HCT116 (cell line): ENCODE data around the gene GUK1. TPM values are rescaled to one million over a fixed set of nuclear protein-coding genes. Genes with fewer than 3 reads are reported as not detected.

Experiments
- ATAC-seq: fragments of 200-7000 bp; cut with Tn5 transposase; 2 replicates; pipeline ENCODE4 v1.9.1; 2020; ENCODE audit warnings: mild to moderate bottlenecking, moderate library complexity
- BruUV-seq: library from RNA; stranded (reverse); fragments of 400-500 nt; replicated peaks from 2 replicates; lab custom pipeline; 2021; lab: Mats Ljungman, UMichigan
- CTCF ChIA-PET: fragments of 300-600 bp; sonication (Branson Sonifier 250); formaldehyde crosslinking; loops from one replicate; lab custom pipeline; 2021; ENCODE audit warnings: antibody characterized with exemption; lab: Charles Lee
- POLR2A ChIA-PET: fragments of 300-600, 350-600 bp; sonication (Branson Sonifier 250); formaldehyde crosslinking; loops from one replicate; lab custom pipeline; 2021; ENCODE audit warnings: antibody characterized with exemption; lab: Charles Lee
- RAD21 ChIA-PET, 2 experiments: fragments of 300-600 bp; sonication (Branson Sonifier 250); formaldehyde crosslinking; loops; one replicate each; lab custom pipeline; 2023; ENCODE audit warnings: low total read pairs in 2 of 2; ENCODE audit not compliant: uncharacterized antibody in 2 of 2, unreplicated experiment in 2 of 2, low non-redundant PET in 1 of 2; lab: Charles Lee
- DNase-seq: peaks from one replicate; pipeline ENCODE4 v3.0.0-alpha.2; 2010; ENCODE audit warnings: low read depth, low spot score
- H2AFZ ChIP-seq: fragments of 200-600 bp; shearing (Covaris generic), sonication (generic); 2 replicates; pipeline ENCODE4 v1.6.1; 2017; ENCODE audit warnings: low read depth, mixed run types, mixed read lengths, antibody characterized with exemption, low read length; ENCODE audit not compliant: poor library complexity, severe bottlenecking
- H3K27ac ChIP-seq: 2 replicates; pipeline ENCODE4 v1.5.1; 2012; ENCODE audit warnings: low read depth, low read length
- H3K27me3 ChIP-seq: fragments of 200-600 bp; sonication (generic); 2 replicates; pipeline ENCODE4 v1.6.1; 2016; ENCODE audit warnings: mixed run types, low read length, mixed read lengths; ENCODE audit not compliant: insufficient read depth
- H3K36me3 ChIP-seq, 2 experiments: fragments of 200-500 bp in 1 of 2; fragments of 200-600 bp in 1 of 2; sonication (Bioruptor generic) in 1 of 2; sonication (generic) in 1 of 2; 2 replicates each; pipeline versions ENCODE4 v1.5.1 to v1.6.1; 2014 to 2016; ENCODE audit warnings: low read length in 2 of 2, inconsistent platforms in 1 of 2, mixed read lengths in 1 of 2, mixed run types in 1 of 2; ENCODE audit not compliant: insufficient read depth in 2 of 2, control insufficient read depth in 1 of 2
- H3K4me1 ChIP-seq, 2 experiments: fragments of 200-600 bp in 1 of 2; sonication (generic) in 1 of 2; 2 replicates each; pipeline versions ENCODE4 v1.5.1 to v1.6.1; 2012 to 2017; ENCODE audit warnings: low read length in 2 of 2, inconsistent platforms in 1 of 2, mild to moderate bottlenecking in 1 of 2, mixed read lengths in 1 of 2, mixed run types in 1 of 2, moderate library complexity in 1 of 2; ENCODE audit not compliant: insufficient read depth in 2 of 2, control insufficient read depth in 1 of 2
- H3K4me2 ChIP-seq: fragments of 200-600 bp; sonication (generic); 2 replicates; pipeline ENCODE4 v1.6.1; 2017; ENCODE audit warnings: mixed run types, low read length, mixed read lengths
- H3K4me3 ChIP-seq, 2 experiments: fragments of 200-600 bp in 1 of 2; sonication (generic) in 1 of 2; replicated peaks in 1 of 2; 2 replicates each; pipeline ENCODE4 v1.5.1; 2011 to 2016; ENCODE audit warnings: low read length in 2 of 2, control low read depth in 1 of 2, low read depth in 1 of 2, mild to moderate bottlenecking in 1 of 2, mixed read lengths in 1 of 2, mixed run types in 1 of 2
- H3K79me2 ChIP-seq: fragments of 200-600 bp; sonication (generic); 2 replicates; pipeline ENCODE4 v1.6.1; 2017; ENCODE audit warnings: mild to moderate bottlenecking, mixed run types, low read length, moderate library complexity, mixed read lengths; ENCODE audit not compliant: insufficient read depth
- H3K9ac ChIP-seq: fragments of 200-600 bp; sonication (generic); 2 replicates; pipeline ENCODE4 v1.6.1; 2016; ENCODE audit warnings: low read length, mixed read lengths
- H3K9me2 ChIP-seq: fragments of 200-600 bp; sonication (generic), shearing (Covaris generic); 2 replicates; pipeline ENCODE4 v1.6.1; 2017; ENCODE audit warnings: mixed run types, mild to moderate bottlenecking, moderate library complexity; ENCODE audit not compliant: insufficient read depth
- H3K9me3 ChIP-seq, 2 experiments: fragments of 200-500 bp in 1 of 2; fragments of 200-600 bp in 1 of 2; sonication (Bioruptor generic) in 1 of 2; sonication (generic) in 1 of 2; 2 replicates each; pipeline ENCODE4 v1.6.1; 2014 to 2017; ENCODE audit warnings: low read length in 2 of 2, mixed read lengths in 2 of 2, inconsistent platforms in 1 of 2, low read depth in 1 of 2, mild to moderate bottlenecking in 1 of 2, mixed run types in 1 of 2, moderate library complexity in 1 of 2; ENCODE audit not compliant: control insufficient read depth in 1 of 2, insufficient read depth in 1 of 2
- H4K20me1 ChIP-seq: fragments of 200-600 bp; sonication (generic), shearing (Covaris generic); 2 replicates; pipeline ENCODE4 v1.6.1; 2017; ENCODE audit warnings: mixed run types, mild to moderate bottlenecking, moderate library complexity; ENCODE audit not compliant: insufficient read depth
- CBX3 ChIP-seq: IDR thresholded peaks from 2 replicates; pipeline ENCODE4 v1.6.1; 2012; ENCODE audit warnings: low read depth
- EGR1 ChIP-seq: IDR thresholded peaks from 2 replicates; pipeline ENCODE4 v1.6.1; 2012; ENCODE audit warnings: low read depth
- ELF1 ChIP-seq: IDR thresholded peaks from 2 replicates; pipeline ENCODE4 v1.6.1; 2012; ENCODE audit warnings: low read depth, borderline replicate concordance
- EZH2 ChIP-seq: fragments of 200-600 bp; sonication (generic); IDR thresholded peaks from 2 replicates; pipeline ENCODE4 v1.6.1; 2017; ENCODE audit warnings: antibody characterized with exemption, mixed run types
- FOSL1 ChIP-seq: IDR thresholded peaks from 2 replicates; pipeline ENCODE4 v1.6.1; 2012; ENCODE audit warnings: low read depth
- POLR2A ChIP-seq: IDR thresholded peaks from 2 replicates; pipeline ENCODE4 v1.7.0; 2011; ENCODE audit warnings: borderline replicate concordance; ENCODE audit not compliant: insufficient read depth, insufficient read length; ENCODE audit errors: extremely low read depth
- SP1 ChIP-seq: IDR thresholded peaks from 2 replicates; pipeline ENCODE4 v1.6.1; 2012; ENCODE audit warnings: low read depth
- SRF ChIP-seq: IDR thresholded peaks from 2 replicates; pipeline ENCODE4 v1.6.1; 2012; ENCODE audit warnings: low read depth
- TCF7L2 ChIP-seq: IDR thresholded peaks from 2 replicates; pipeline ENCODE4 v1.7.0; 2011; ENCODE audit warnings: borderline replicate concordance, inconsistent platforms; ENCODE audit not compliant: insufficient read depth, insufficient read length; ENCODE audit errors: extremely low read depth
- YY1 ChIP-seq: IDR thresholded peaks from 2 replicates; pipeline ENCODE4 v1.6.1; 2011; ENCODE audit warnings: low read length, low read depth, moderate library complexity, mild to moderate bottlenecking; ENCODE audit not compliant: insufficient replicate concordance; ENCODE audit errors: extremely low read depth
- ZNF274 ChIP-seq: fragments of 200-500 bp; sonication (Bioruptor generic); IDR thresholded peaks from 2 replicates; pipeline ENCODE4 v1.6.1; 2014; ENCODE audit warnings: mild to moderate bottlenecking, low read depth, low read length, inconsistent platforms
- intact Hi-C: fragments of 100-400 bp; cut with micrococcal nuclease; formaldehyde crosslinking; loops from 2 replicates; pipeline ENCODE4 v1.10.0; 2022
- total RNA-seq: library from RNA; stranded (reverse); gene quantifications from one replicate; pipeline ENCODE4 v1.2.1, GENCODE V29; 2021; ENCODE audit not compliant: unreplicated experiment
- TF ChIP-seq, protein P1 (sequence below): IDR thresholded peaks from 2 replicates; pipeline ENCODE4 v1.6.1; 2012
- TF ChIP-seq, protein P2 (sequence below): IDR thresholded peaks from 2 replicates; pipeline ENCODE4 v1.6.1; 2012; ENCODE audit warnings: low read depth
- TF ChIP-seq, protein P3 (sequence below): IDR thresholded peaks from 2 replicates; pipeline ENCODE4 v1.6.1; 2012
- TF ChIP-seq, protein P4 (sequence below): IDR thresholded peaks from 2 replicates; pipeline ENCODE4 v1.6.1; 2011; ENCODE audit warnings: mild to moderate bottlenecking, low read length, moderate library complexity; ENCODE audit not compliant: insufficient replicate concordance; ENCODE audit errors: extremely low read depth
- TF ChIP-seq, protein P5 (sequence below), 3 experiments: fragments of 200-600 bp in 1 of 3; sonication (generic) in 1 of 3; IDR thresholded peaks in 2 of 3; conservative IDR thresholded peaks in 1 of 3; 2 replicates each; pipeline ENCODE4 v1.5.1; 2012 to 2017; ENCODE audit warnings: low read depth in 2 of 3, low read length in 2 of 3, antibody characterized with exemption in 1 of 3, borderline replicate concordance in 1 of 3, control low read depth in 1 of 3, mild to moderate bottlenecking in 1 of 3, mixed read lengths in 1 of 3, mixed run types in 1 of 3, moderate library complexity in 1 of 3; ENCODE audit not compliant: insufficient read depth in 1 of 3

GUK1 gene
- total RNA-seq, 1 experiment from 2014 or later, result 145 TPM

DNA sequence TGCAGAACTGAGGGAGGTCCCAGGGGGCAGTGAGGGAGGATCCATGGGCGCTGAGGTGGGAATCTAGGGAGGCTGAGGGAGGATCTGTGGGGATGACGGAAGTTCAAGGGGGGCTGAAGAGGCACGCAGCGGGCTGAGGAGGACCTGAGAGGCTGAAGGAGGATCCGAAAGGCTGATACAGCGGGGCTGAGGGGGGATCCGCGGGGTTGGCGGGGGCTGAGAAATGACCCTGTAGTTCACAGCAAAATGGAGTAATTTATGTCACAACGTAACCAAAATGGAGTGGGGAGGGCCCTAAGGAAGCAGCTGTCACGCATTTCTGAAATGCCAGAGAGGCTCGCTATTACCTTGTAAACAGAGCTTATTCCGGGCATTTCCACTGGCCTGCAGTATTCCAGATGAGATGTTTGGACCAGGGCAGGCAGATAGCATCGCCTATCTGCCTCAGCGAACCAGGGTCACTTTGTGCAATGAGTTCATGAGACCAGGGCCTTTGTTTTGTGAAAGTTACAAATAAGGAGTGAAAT, 30.1 kb upstream of the GUK1 start:
- Histone ChIP-seq H3K79me2 (peaks cover 25% of the 10 kb centered on the region), H2AFZ (no peak overlapping the region), H3K9me2 (no peaks in the 10 kb centered on the region), H3K4me1 (peaks cover 4 to 14% of the 10 kb centered on the region in 2 experiments; a peak in 3 of 4 replicates), H3K9me3 (no peaks in the 10 kb centered on the region), H3K27ac (peak overlapping the region; percentile 53; the same call in 1 of the 2 replicates)
- ATAC-seq (no peak), DNase-seq (no peak)
- CTCF ChIA-PET, result interaction anchor here (0.5 to 1.7 kb wide), 2 partner anchors 21 to 362 kb away, joined by 3 to 6 read pairs; no protein-coding TSS in a partner anchor
- TF ChIP-seq, protein P1, sequence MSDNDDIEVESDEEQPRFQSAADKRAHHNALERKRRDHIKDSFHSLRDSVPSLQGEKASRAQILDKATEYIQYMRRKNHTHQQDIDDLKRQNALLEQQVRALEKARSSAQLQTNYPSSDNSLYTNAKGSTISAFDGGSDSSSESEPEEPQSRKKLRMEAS, result no peak
- TF ChIP-seq SP1, result no peak
- no peak for TF ChIP-seq SRF
- no peak for TF ChIP-seq EGR1
- no peak for TF ChIP-seq ELF1
- TF ChIP-seq FOSL1, result no peak
- TF ChIP-seq, protein P2, sequence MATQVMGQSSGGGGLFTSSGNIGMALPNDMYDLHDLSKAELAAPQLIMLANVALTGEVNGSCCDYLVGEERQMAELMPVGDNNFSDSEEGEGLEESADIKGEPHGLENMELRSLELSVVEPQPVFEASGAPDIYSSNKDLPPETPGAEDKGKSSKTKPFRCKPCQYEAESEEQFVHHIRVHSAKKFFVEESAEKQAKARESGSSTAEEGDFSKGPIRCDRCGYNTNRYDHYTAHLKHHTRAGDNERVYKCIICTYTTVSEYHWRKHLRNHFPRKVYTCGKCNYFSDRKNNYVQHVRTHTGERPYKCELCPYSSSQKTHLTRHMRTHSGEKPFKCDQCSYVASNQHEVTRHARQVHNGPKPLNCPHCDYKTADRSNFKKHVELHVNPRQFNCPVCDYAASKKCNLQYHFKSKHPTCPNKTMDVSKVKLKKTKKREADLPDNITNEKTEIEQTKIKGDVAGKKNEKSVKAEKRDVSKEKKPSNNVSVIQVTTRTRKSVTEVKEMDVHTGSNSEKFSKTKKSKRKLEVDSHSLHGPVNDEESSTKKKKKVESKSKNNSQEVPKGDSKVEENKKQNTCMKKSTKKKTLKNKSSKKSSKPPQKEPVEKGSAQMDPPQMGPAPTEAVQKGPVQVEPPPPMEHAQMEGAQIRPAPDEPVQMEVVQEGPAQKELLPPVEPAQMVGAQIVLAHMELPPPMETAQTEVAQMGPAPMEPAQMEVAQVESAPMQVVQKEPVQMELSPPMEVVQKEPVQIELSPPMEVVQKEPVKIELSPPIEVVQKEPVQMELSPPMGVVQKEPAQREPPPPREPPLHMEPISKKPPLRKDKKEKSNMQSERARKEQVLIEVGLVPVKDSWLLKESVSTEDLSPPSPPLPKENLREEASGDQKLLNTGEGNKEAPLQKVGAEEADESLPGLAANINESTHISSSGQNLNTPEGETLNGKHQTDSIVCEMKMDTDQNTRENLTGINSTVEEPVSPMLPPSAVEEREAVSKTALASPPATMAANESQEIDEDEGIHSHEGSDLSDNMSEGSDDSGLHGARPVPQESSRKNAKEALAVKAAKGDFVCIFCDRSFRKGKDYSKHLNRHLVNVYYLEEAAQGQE, result no peak
- TF ChIP-seq TCF7L2, result no peak
- TF ChIP-seq POLR2A, result no peak
- TF ChIP-seq, protein P3, sequence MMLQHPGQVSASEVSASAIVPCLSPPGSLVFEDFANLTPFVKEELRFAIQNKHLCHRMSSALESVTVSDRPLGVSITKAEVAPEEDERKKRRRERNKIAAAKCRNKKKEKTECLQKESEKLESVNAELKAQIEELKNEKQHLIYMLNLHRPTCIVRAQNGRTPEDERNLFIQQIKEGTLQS, result no peak
- TF ChIP-seq, protein P4, sequence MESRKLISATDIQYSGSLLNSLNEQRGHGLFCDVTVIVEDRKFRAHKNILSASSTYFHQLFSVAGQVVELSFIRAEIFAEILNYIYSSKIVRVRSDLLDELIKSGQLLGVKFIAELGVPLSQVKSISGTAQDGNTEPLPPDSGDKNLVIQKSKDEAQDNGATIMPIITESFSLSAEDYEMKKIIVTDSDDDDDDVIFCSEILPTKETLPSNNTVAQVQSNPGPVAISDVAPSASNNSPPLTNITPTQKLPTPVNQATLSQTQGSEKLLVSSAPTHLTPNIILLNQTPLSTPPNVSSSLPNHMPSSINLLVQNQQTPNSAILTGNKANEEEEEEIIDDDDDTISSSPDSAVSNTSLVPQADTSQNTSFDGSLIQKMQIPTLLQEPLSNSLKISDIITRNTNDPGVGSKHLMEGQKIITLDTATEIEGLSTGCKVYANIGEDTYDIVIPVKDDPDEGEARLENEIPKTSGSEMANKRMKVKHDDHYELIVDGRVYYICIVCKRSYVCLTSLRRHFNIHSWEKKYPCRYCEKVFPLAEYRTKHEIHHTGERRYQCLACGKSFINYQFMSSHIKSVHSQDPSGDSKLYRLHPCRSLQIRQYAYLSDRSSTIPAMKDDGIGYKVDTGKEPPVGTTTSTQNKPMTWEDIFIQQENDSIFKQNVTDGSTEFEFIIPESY, result no peak
- no peak for TF ChIP-seq CBX3
- no peak for TF ChIP-seq EZH2
- no peak for TF ChIP-seq YY1
- TF ChIP-seq ZNF274, result no peak
- TF ChIP-seq, protein P5, sequence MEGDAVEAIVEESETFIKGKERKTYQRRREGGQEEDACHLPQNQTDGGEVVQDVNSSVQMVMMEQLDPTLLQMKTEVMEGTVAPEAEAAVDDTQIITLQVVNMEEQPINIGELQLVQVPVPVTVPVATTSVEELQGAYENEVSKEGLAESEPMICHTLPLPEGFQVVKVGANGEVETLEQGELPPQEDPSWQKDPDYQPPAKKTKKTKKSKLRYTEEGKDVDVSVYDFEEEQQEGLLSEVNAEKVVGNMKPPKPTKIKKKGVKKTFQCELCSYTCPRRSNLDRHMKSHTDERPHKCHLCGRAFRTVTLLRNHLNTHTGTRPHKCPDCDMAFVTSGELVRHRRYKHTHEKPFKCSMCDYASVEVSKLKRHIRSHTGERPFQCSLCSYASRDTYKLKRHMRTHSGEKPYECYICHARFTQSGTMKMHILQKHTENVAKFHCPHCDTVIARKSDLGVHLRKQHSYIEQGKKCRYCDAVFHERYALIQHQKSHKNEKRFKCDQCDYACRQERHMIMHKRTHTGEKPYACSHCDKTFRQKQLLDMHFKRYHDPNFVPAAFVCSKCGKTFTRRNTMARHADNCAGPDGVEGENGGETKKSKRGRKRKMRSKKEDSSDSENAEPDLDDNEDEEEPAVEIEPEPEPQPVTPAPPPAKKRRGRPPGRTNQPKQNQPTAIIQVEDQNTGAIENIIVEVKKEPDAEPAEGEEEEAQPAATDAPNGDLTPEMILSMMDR (IDR thresholded peaks at IDR 0.05 in 2 of 3, conservative IDR thresholded peaks at IDR 0.05 in 1 of 3; ENCODE audit: borderline replicate concordance in 1 of 3, insufficient read depth in 1 of 3, low read depth in 2 of 3, low read length in 2 of 3), result no peak
- TF ChIP-seq, all 23 proteins: peak for 0
- Histone ChIP-seq H3K9ac (peak overlapping the region; percentile 97), H4K20me1 (no peaks in the 10 kb centered on the region), H3K36me3 (peaks cover 0 to 14% of the 10 kb centered on the region in 2 experiments; a peak in 1 of 4 replicates), H3K27me3 (no peaks in the 10 kb centered on the region), H3K4me3 (peak overlapping the region; percentile 97 to 98), H3K4me2 (peak overlapping the region; percentile 99)
- TSS peak; percentile 46 for BruUV-seq
- ChIA-PET POLR2A (interaction anchor here (0.8 kb wide), 1 partner anchor 21 kb away, joined by 6 read pairs; no protein-coding TSS in a partner anchor), RAD21 (no interaction called here)
- intact Hi-C loops, result loop anchor here (2.0 kb wide), 1 partner anchor 31 kb away; the partner anchor contains the start of gene GUK1
